Superior temporal gyrus (tissue), 1 donor: ENCODE data around the gene WDR7.

Source experiments
- DNase-seq: peaks from one replicate; pipeline ENCODE4 v3.0.0-alpha.2; 2016; ENCODE audit errors: extremely low spot score

The WDR7 gene

GRCh38 chr18:56803051-56803450, 151.9 kb downstream of the WDR7 start:
- no peak for DNase-seq

GRCh38 chr18:56804395-56804794, 153.2 kb downstream of the WDR7 start:
- DNase-seq: no peak

- no peak for DNase-seq
Observed at GRCh38 chr18:56807901-56808300, 156.7 kb downstream of the WDR7 start.

- no peak for DNase-seq
Observed at GRCh38 chr18:56812674-56813073, 161.5 kb downstream of the WDR7 start.

- DNase-seq: no peak
Observed at GRCh38 chr18:56815926-56816325, 164.8 kb downstream of the WDR7 start.

- no peak for DNase-seq
Observed at GRCh38 chr18:56823986-56824565, 172.9 kb downstream of the WDR7 start.

GRCh38 chr18:56825321-56825720, 174.2 kb downstream of the WDR7 start:
- DNase-seq: no peak

GRCh38 chr18:56825878-56826277, 174.7 kb downstream of the WDR7 start:
- no peak for DNase-seq

- no peak for DNase-seq
Observed at GRCh38 chr18:56831988-56832387, 180.8 kb downstream of the WDR7 start.

GRCh38 chr18:56835331-56835730, 184.2 kb downstream of the WDR7 start:
- no peak for DNase-seq

GRCh38 chr18:56836173-56836572, 185.0 kb downstream of the WDR7 start:
- DNase-seq: no peak

GRCh38 chr18:56841836-56842235, 190.7 kb downstream of the WDR7 start:
- DNase-seq: no peak

GRCh38 chr18:56843241-56843640, 192.1 kb downstream of the WDR7 start:
- DNase-seq: no peak

GRCh38 chr18:56844556-56844955, 193.4 kb downstream of the WDR7 start:
- DNase-seq: no peak

GRCh38 chr18:56851774-56852173, 200.6 kb downstream of the WDR7 start:
- no peak for DNase-seq

GRCh38 chr18:56853961-56854360, 202.8 kb downstream of the WDR7 start:
- no peak for DNase-seq

- peak; percentile 57 for DNase-seq
Observed at GRCh38 chr18:56861244-56861643, 210.1 kb downstream of the WDR7 start.

GRCh38 chr18:56869189-56869777, 218.1 kb downstream of the WDR7 start:
- DNase-seq: peak; percentile 89

- no peak for DNase-seq
Observed at GRCh38 chr18:56870982-56871381, 219.8 kb downstream of the WDR7 start.

- DNase-seq: no peak
Observed at GRCh38 chr18:56872140-56872539, 221.0 kb downstream of the WDR7 start.

- peak; percentile 95 for DNase-seq
Observed at GRCh38 chr18:56873441-56874140, 222.4 kb downstream of the WDR7 start.

- DNase-seq: no peak
Observed at GRCh38 chr18:56878711-56879110, 227.6 kb downstream of the WDR7 start.

- no peak for DNase-seq
Observed at GRCh38 chr18:56884511-56884910, 233.4 kb downstream of the WDR7 start.
